ENCODE measurements around the gene BICDL1. TPM values are rescaled to one million over a fixed set of nuclear protein-coding genes. Genes with fewer than 3 reads are reported as not detected.

The BICDL1 gene
- total and polyA plus RNA-seq, 8 donors = 2.0 to 23.0 (median 6.8) TPM

- no peaks in the 10 kb centered on the region for H3K4me1 ChIP-seq
- no peak overlapping the region for H3K4me3 ChIP-seq
- no peak for FAIRE-seq
- WGBS, 2 donors = 82 to 83% methylated on average over 3 of the region's 3 CpGs
- no peak for TF ChIP-seq CTCF (IDR thresholded peaks at IDR 0.05)
- H3K27me3 ChIP-seq = no peaks in the 10 kb centered on the region
- H3K27ac ChIP-seq = no peak overlapping the region
- DNase-seq = no peak
- no peaks in the 10 kb centered on the region for H3K9me3 ChIP-seq
- no peaks in the 10 kb centered on the region for H3K36me3 ChIP-seq
- no peak for ATAC-seq
- intact Hi-C loops (cut with DNase I) = no loop called here
Measured at GRCh38 chr12:120067084-120067869, 78.2 kb downstream of the BICDL1 start.

GRCh38 chr12:120067901-120068300, 78.9 kb downstream of the BICDL1 start:
- ATAC-seq (no peak), FAIRE-seq (no peak), DNase-seq (no peak)
- H3K4me1 ChIP-seq = no peaks in the 10 kb centered on the region
- H3K36me3 ChIP-seq = no peaks in the 10 kb centered on the region
- H3K9me3 ChIP-seq = no peaks in the 10 kb centered on the region
- WGBS, 2 donors = 71 to 81% methylated on average over 3 of the region's 3 CpGs
- H3K27ac ChIP-seq = no peak overlapping the region
- H3K4me3 ChIP-seq = no peak overlapping the region
- no peaks in the 10 kb centered on the region for H3K27me3 ChIP-seq
- TF ChIP-seq CTCF (IDR thresholded peaks at IDR 0.05) = no peak
- intact Hi-C loops (cut with DNase I) = no loop called here

GRCh38 chr12:120069278-120069677, 80.2 kb downstream of the BICDL1 start:
- no peak for FAIRE-seq
- ATAC-seq = no peak
- TF ChIP-seq CTCF (IDR thresholded peaks at IDR 0.05) = no peak
- H3K36me3 ChIP-seq = no peaks in the 10 kb centered on the region
- H3K27me3 ChIP-seq = no peaks in the 10 kb centered on the region
- intact Hi-C loops (cut with DNase I) = no loop called here
- no peaks in the 10 kb centered on the region for H3K9me3 ChIP-seq
- 74 to 76% methylated on average over 5 of the region's 5 CpGs for WGBS, 2 donors
- H3K4me3 ChIP-seq = no peak overlapping the region
- no peak overlapping the region for H3K27ac ChIP-seq
- no peak for DNase-seq
- no peaks in the 10 kb centered on the region for H3K4me1 ChIP-seq

GRCh38 chr12:120071493-120072020, 82.5 kb downstream of the BICDL1 start:
- intact Hi-C loops (cut with DNase I) = no loop called here
- H3K4me3 ChIP-seq = no peak overlapping the region
- FAIRE-seq = no peak
- H3K4me1 ChIP-seq = no peaks in the 10 kb centered on the region
- H3K36me3 ChIP-seq = no peaks in the 10 kb centered on the region
- ATAC-seq = no peak
- no peaks in the 10 kb centered on the region for H3K27me3 ChIP-seq
- no peaks in the 10 kb centered on the region for H3K9me3 ChIP-seq
- H3K27ac ChIP-seq = no peak overlapping the region
- no peak for TF ChIP-seq CTCF (IDR thresholded peaks at IDR 0.05)
- DNase-seq = no peak
- 89 to 97% methylated on average over 6 of the region's 6 CpGs for WGBS, 2 donors

Measured in pancreas (tissue), 10 donors.